ENCODE results near the gene DYNLL1. TPM values are rescaled to one million over a fixed set of nuclear protein-coding genes. Genes with fewer than 3 reads are reported as not detected.

Gene DYNLL1
- total and polyA plus RNA-seq, 2 donors (not counting 3 experiments of a cell fraction or from before 2014, with no cell fraction given), result 469 to 600 TPM

DNA sequence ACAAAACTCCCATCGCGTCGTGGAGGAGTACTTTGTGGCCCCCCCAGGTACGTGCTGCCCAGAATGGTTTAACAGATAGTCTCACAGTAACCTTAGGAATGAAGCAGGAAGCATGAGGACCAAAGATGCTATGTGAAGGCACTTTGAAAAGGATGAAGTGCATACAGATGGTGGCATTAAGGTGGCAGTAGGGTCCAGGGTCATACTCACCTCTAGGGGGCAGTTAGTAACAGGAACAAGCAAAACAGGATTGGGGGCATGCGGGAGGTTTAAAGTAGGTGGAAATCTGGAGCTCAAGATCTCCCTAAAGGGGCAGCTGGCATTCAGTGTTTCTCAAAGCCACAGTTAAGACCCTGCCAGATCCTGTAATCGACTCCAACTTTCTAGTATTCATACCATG lies 38.8 kb upstream of the DYNLL1 start:
- no peaks in the 10 kb centered on the region for H3K27me3 ChIP-seq (ENCODE audit: control insufficient read depth in 2 of 2, insufficient read depth in 2 of 2, low read length in 2 of 2)
- H3K4me1 ChIP-seq (ENCODE audit: control insufficient read depth, extremely low read depth, insufficient read depth, low read length), result no peaks in the 10 kb centered on the region
- H3K79me2 ChIP-seq (ENCODE audit: control insufficient read depth, insufficient read depth, low read length), result peaks cover 2% of the 10 kb centered on the region
- H3K4me2 ChIP-seq (ENCODE audit: insufficient read depth, low read length), result no peak overlapping the region
- ChIA-PET POLR2A (interaction anchor here (0.6 to 0.7 kb wide), 2 partner anchors 8 to 105 kb away, joined by 5 to 10 read pairs; no protein-coding TSS in a partner anchor), CTCF (interaction anchor here (0.7 to 1.7 kb wide), 6 partner anchors 10 to 233 kb away, joined by 3 to 10 read pairs (median 4); no protein-coding TSS in a partner anchor)
- TF ChIP-seq GATA2 (IDR thresholded peaks at IDR 0.05; ENCODE audit: insufficient read depth, insufficient read length, low read depth, low read length) (no peak), POLR2AphosphoS5 (IDR thresholded peaks at IDR 0.05; ENCODE audit: insufficient read depth, low read depth, low read length) (no peak), MYC (IDR thresholded peaks at IDR 0.05; ENCODE audit: low read depth, low read length) (no peak), POLR2A (IDR thresholded peaks at IDR 0.05; ENCODE audit: low read depth, low read length) (no peak)
- TF ChIP-seq, protein P1, sequence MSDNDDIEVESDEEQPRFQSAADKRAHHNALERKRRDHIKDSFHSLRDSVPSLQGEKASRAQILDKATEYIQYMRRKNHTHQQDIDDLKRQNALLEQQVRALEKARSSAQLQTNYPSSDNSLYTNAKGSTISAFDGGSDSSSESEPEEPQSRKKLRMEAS (IDR thresholded peaks at IDR 0.05; ENCODE audit: insufficient read depth, insufficient read length), result no peak
- TF ChIP-seq, protein P2, sequence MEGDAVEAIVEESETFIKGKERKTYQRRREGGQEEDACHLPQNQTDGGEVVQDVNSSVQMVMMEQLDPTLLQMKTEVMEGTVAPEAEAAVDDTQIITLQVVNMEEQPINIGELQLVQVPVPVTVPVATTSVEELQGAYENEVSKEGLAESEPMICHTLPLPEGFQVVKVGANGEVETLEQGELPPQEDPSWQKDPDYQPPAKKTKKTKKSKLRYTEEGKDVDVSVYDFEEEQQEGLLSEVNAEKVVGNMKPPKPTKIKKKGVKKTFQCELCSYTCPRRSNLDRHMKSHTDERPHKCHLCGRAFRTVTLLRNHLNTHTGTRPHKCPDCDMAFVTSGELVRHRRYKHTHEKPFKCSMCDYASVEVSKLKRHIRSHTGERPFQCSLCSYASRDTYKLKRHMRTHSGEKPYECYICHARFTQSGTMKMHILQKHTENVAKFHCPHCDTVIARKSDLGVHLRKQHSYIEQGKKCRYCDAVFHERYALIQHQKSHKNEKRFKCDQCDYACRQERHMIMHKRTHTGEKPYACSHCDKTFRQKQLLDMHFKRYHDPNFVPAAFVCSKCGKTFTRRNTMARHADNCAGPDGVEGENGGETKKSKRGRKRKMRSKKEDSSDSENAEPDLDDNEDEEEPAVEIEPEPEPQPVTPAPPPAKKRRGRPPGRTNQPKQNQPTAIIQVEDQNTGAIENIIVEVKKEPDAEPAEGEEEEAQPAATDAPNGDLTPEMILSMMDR (IDR thresholded peaks at IDR 0.05; ENCODE audit: extremely low read depth in 1 of 2, insufficient read depth in 1 of 2, low read depth in 1 of 2, low read length in 2 of 2), result peak in 1 of 2 donors; percentile 32
- dilution Hi-C loops (cut with MboI; ENCODE audit: extremely low pct_ligation_motif_present, low sequenced_read_pairs), result no loop called here
- H3K36me3 ChIP-seq (ENCODE audit: control insufficient read depth in 2 of 2, extremely low read depth in 1 of 2, insufficient read depth in 2 of 2, low read length in 2 of 2), result peaks cover 9 to 32% of the 10 kb centered on the region in 2 experiments
- H3K4me3 ChIP-seq (replicated peaks in 1 of 3; ENCODE audit: insufficient read depth in 1 of 3, low read depth in 1 of 3, low read length in 3 of 3), result no peak overlapping the region
- H3K9ac ChIP-seq (replicated peaks; ENCODE audit: extremely low read depth, insufficient read depth, low read length), result no peak overlapping the region
- FAIRE-seq (no peak), DNase-seq (ENCODE audit: low read depth, low spot score) (no peak)
- H3K9me1 ChIP-seq (replicated peaks; ENCODE audit: control insufficient read depth, extremely low read depth, insufficient read depth, low read length), result no peaks in the 10 kb centered on the region
- no peak overlapping the region for H3K27ac ChIP-seq (ENCODE audit: insufficient read depth, low read depth, low read length)
- H4K20me1 ChIP-seq (replicated peaks; ENCODE audit: control insufficient read depth, extremely low read depth, insufficient read depth, low read length), result peaks cover 4% of the 10 kb centered on the region
- intact Hi-C loops (cut with micrococcal nuclease), result no loop called here
- no peaks in the 10 kb centered on the region for H3K9me3 ChIP-seq (replicated peaks; ENCODE audit: control insufficient read depth, insufficient read depth, low read length)
- BruUV-seq (replicated peaks), result no TSS peak
- no peak overlapping the region for H2AFZ ChIP-seq (ENCODE audit: low read depth, low read length)
